ENCODE measurements around the gene MT2A.
"Not testable (repeated sequence)": the region's sequence is repeated elsewhere in the genome, so short reads cannot be mapped to it uniquely, and the experiment has no call there.

The MT2A gene

GRCh38 chr16:56618138-56618537 lies 9.8 kb downstream of the MT2A start:
- no peak for DNase-seq (ENCODE audit: low read depth)
- H3K4me3 ChIP-seq (replicated peaks; ENCODE audit: low read depth, low read length): no peak overlapping the region
- no peak for TF ChIP-seq CTCF (IDR thresholded peaks at IDR 0.05; ENCODE audit: low read length, missing control alignments)

GRCh38 chr16:56620339-56620897 lies 12.0 kb downstream of the MT2A start:
- H3K4me3 ChIP-seq (replicated peaks; ENCODE audit: low read depth, low read length): no peak overlapping the region
- no peak for TF ChIP-seq CTCF (IDR thresholded peaks at IDR 0.05; ENCODE audit: low read length, missing control alignments)
- DNase-seq (ENCODE audit: low read depth): no peak

GRCh38 chr16:56621665-56622445 lies 13.5 kb downstream of the MT2A start:
- DNase-seq (ENCODE audit: low read depth); H3K4me3 ChIP-seq (replicated peaks; ENCODE audit: low read depth, low read length): not testable (repeated sequence)

- DNase-seq (ENCODE audit: low read depth); H3K4me3 ChIP-seq (replicated peaks; ENCODE audit: low read depth, low read length): not testable (repeated sequence)
Measured at GRCh38 chr16:56623184-56623583, 14.8 kb downstream of the MT2A start.

- no peak overlapping the region for H3K4me3 ChIP-seq (replicated peaks; ENCODE audit: low read depth, low read length)
- no peak for DNase-seq (ENCODE audit: low read depth)
- TF ChIP-seq CTCF (IDR thresholded peaks at IDR 0.05; ENCODE audit: low read length, missing control alignments): no peak
Measured at GRCh38 chr16:56623637-56624036, 15.3 kb downstream of the MT2A start.

GRCh38 chr16:56625140-56625942 lies 17.0 kb downstream of the MT2A start, which contains the start of gene MT1E:
MT1E (plus strand) TSS chr16:56625781; CDS start chr16:56625852, 71 bp downstream.
- TF ChIP-seq CTCF (IDR thresholded peaks at IDR 0.05; ENCODE audit: low read length, missing control alignments): no peak
- DNase-seq (ENCODE audit: low read depth): peak; percentile 82
- H3K4me3 ChIP-seq (replicated peaks; ENCODE audit: low read depth, low read length): peak within 1 kb of the TSS; percentile 66

GRCh38 chr16:56625943-56626654 lies 17.7 kb downstream of the MT2A start:
- peak overlapping the region; percentile 66 for H3K4me3 ChIP-seq (replicated peaks; ENCODE audit: low read depth, low read length)
- no peak for TF ChIP-seq CTCF (IDR thresholded peaks at IDR 0.05; ENCODE audit: low read length, missing control alignments)
- peak; percentile 79 for DNase-seq (ENCODE audit: low read depth)

All from fibroblast of pulmonary artery (primary cell).